ENCODE results near the gene CCL25. TPM values are rescaled to one million over a fixed set of nuclear protein-coding genes. Genes with fewer than 3 reads are reported as not detected.
A peak's percentile ranks its signal among the peaks of the same experiment; 100 is the strongest.

Gene CCL25
- total and polyA plus RNA-seq, 2 of the 13 experiments (the other 11 are each of a cell fraction or from before 2014, with no cell fraction given), result not detected

- CTCF ChIA-PET (ENCODE audit: low intra/inter-chr PET ratio, low total read pairs), result interaction anchor here (1.0 to 1.2 kb wide), 3 partner anchors 51 to 125 kb away, joined by 3 read pairs; partner anchors contain the start of gene TIMM44
- POLR2A ChIA-PET, result interaction anchor here (1.8 kb wide), 1 partner anchor 125 kb away, joined by 6 read pairs; no protein-coding TSS in a partner anchor
- H2AFZ ChIP-seq (ENCODE audit: low read length), result no peak overlapping the region
- ATAC-seq (no peak), DNase-seq (ENCODE audit: low spot score) (no peak), FAIRE-seq (no peak)
- no peak overlapping the region for H3K4me3 ChIP-seq (replicated peaks in 1 of 3; ENCODE audit: insufficient read depth in 1 of 3, low read depth in 2 of 3, low read length in 3 of 3)
- in situ Hi-C loops (cut with HindIII; ENCODE audit: extremely low pct_ligation_motif_present, low pct_unique_long_range_greater_than_20kb) (no loop called here), intact Hi-C loops (cut with micrococcal nuclease; ENCODE audit: unreplicated experiment) (no loop called here)
- H3K4me1 ChIP-seq (ENCODE audit: insufficient read depth, low read length), result peaks cover 8% of the 10 kb centered on the region; the same call in 1 of the 2 replicates
- no peaks in the 10 kb centered on the region for H3K79me2 ChIP-seq (ENCODE audit: insufficient read depth, low read length)
- H4K20me1 ChIP-seq (ENCODE audit: insufficient read depth, low read length), result no peaks in the 10 kb centered on the region
- TF ChIP-seq, protein P1, sequence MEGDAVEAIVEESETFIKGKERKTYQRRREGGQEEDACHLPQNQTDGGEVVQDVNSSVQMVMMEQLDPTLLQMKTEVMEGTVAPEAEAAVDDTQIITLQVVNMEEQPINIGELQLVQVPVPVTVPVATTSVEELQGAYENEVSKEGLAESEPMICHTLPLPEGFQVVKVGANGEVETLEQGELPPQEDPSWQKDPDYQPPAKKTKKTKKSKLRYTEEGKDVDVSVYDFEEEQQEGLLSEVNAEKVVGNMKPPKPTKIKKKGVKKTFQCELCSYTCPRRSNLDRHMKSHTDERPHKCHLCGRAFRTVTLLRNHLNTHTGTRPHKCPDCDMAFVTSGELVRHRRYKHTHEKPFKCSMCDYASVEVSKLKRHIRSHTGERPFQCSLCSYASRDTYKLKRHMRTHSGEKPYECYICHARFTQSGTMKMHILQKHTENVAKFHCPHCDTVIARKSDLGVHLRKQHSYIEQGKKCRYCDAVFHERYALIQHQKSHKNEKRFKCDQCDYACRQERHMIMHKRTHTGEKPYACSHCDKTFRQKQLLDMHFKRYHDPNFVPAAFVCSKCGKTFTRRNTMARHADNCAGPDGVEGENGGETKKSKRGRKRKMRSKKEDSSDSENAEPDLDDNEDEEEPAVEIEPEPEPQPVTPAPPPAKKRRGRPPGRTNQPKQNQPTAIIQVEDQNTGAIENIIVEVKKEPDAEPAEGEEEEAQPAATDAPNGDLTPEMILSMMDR (CRISPR knock-in tag; IDR thresholded peaks at IDR 0.05), result peak; percentile 78
- TF ChIP-seq ZNF7 (CRISPR knock-in tag; IDR thresholded peaks at IDR 0.05) (no peak), ZNF263 (CRISPR knock-in tag; IDR thresholded peaks at IDR 0.05) (0 out of 2 replicates have a peak, but pooled peaks have one; percentile 29), RAD21 (CRISPR knock-in tag; IDR thresholded peaks at IDR 0.05) (peak; percentile 8; the same call in 1 of the 2 replicates), STAG1 (CRISPR knock-in tag; IDR thresholded peaks at IDR 0.05) (peak; percentile 63), ZNF558 (CRISPR knock-in tag; IDR thresholded peaks at IDR 0.05; ENCODE audit: borderline replicate concordance) (no peak)
- H3K27ac ChIP-seq (ENCODE audit: extremely low read length, insufficient read depth, low read length), result no peak overlapping the region
- WGBS (ENCODE audit: low lambda C conversion rate), result 60% methylated on average over 10 of the region's 13 CpGs
- H3K9me3 ChIP-seq (ENCODE audit: low read length), result peaks cover 13% of the 10 kb centered on the region; the same call in 1 of the 2 replicates
- BruUV-seq (replicated peaks), result no TSS peak
- H3K4me2 ChIP-seq (ENCODE audit: low read depth, low read length), result no peak overlapping the region
- no peak overlapping the region for H3K9ac ChIP-seq (ENCODE audit: insufficient read depth, low read depth, low read length)
- no peaks in the 10 kb centered on the region; a peak in 1 of 5 replicates for H3K27me3 ChIP-seq (ENCODE audit: control insufficient read depth in 1 of 2, insufficient read depth in 2 of 2, low read length in 2 of 2)
- no peaks in the 10 kb centered on the region for H3K36me3 ChIP-seq (replicated peaks in 1 of 2; ENCODE audit: control insufficient read depth in 1 of 2, insufficient read depth in 2 of 2, low read length in 2 of 2)
These were observed 16.8 kb downstream of the CCL25 start for GRCh38 chr19:8069096-8069973.

Data from HepG2 (cell line).